KMS-11 (cell line): Measurements from ENCODE around the gene SYNGR3.

Experiments
- H2AFZ ChIP-seq: fragments of 200-600 bp; sonication (generic); 2 replicates; pipeline ENCODE4 v1.6.1; 2016; ENCODE audit warnings: antibody characterized with exemption, mixed run types, low read depth
- H3K27ac ChIP-seq: fragments of 200-600 bp; sonication (generic); 2 replicates; pipeline ENCODE4 v1.6.1; 2016; ENCODE audit warnings: mild to moderate bottlenecking, mixed run types
- H3K27me3 ChIP-seq: fragments of 200-600 bp; sonication (generic); 2 replicates; pipeline ENCODE4 v1.6.1; 2017; ENCODE audit warnings: mild to moderate bottlenecking, low read depth, mixed run types, moderate library complexity; ENCODE audit not compliant: insufficient read depth
- H3K36me3 ChIP-seq: fragments of 200-600 bp; sonication (generic); 2 replicates; pipeline ENCODE4 v1.6.1; 2017; ENCODE audit warnings: mild to moderate bottlenecking, mixed run types; ENCODE audit not compliant: insufficient read depth
- H3K4me1 ChIP-seq: fragments of 200-600 bp; sonication (generic); 2 replicates; pipeline ENCODE4 v1.6.1; 2016; ENCODE audit warnings: mild to moderate bottlenecking, low read depth, mixed run types; ENCODE audit not compliant: poor library complexity, severe bottlenecking
- H3K4me2 ChIP-seq: fragments of 200-600 bp; sonication (generic); 2 replicates; pipeline ENCODE4 v1.7.0; 2016; ENCODE audit warnings: mild to moderate bottlenecking, mixed run types
- H3K4me3 ChIP-seq: fragments of 200-600 bp; sonication (generic); IDR thresholded peaks from 2 replicates; pipeline ENCODE4 v1.6.1; 2017; ENCODE audit warnings: low read depth, low read length, mixed read lengths; ENCODE audit not compliant: insufficient read depth
- H3K79me2 ChIP-seq: fragments of 200-600 bp; sonication (generic); 2 replicates; pipeline ENCODE4 v1.6.1; 2016; ENCODE audit warnings: low read depth, mixed run types; ENCODE audit not compliant: insufficient read depth
- H3K9ac ChIP-seq: fragments of 200-600 bp; sonication (generic); 2 replicates; pipeline ENCODE4 v1.6.1; 2016; ENCODE audit warnings: mild to moderate bottlenecking, mixed run types
- H4K20me1 ChIP-seq: fragments of 200-600 bp; sonication (generic); 2 replicates; pipeline ENCODE4 v1.6.1; 2016; ENCODE audit warnings: mild to moderate bottlenecking, mixed run types; ENCODE audit not compliant: insufficient read depth
- CTCF ChIP-seq: fragments of 200-600 bp; sonication (generic); conservative IDR thresholded peaks from 2 replicates; pipeline ENCODE4 v1.6.1; 2017; ENCODE audit warnings: low read depth, mild to moderate bottlenecking, antibody characterized with exemption, low read length, moderate library complexity, mixed read lengths

Gene SYNGR3

GRCh38 chr16:2036200-2036966 lies 46.6 kb downstream of the SYNGR3 start:
- Histone ChIP-seq H2AFZ (no peak overlapping the region), H3K27ac (no peak overlapping the region), H3K79me2 (no peaks in the 10 kb centered on the region), H3K36me3 (no peaks in the 10 kb centered on the region), H3K9ac (no peak overlapping the region), H3K4me2 (no peak overlapping the region), H3K27me3 (no peaks in the 10 kb centered on the region), H3K4me3 (no peak overlapping the region), H4K20me1 (no peaks in the 10 kb centered on the region), H3K4me1 (peaks cover 14% of the 10 kb centered on the region)
- TF ChIP-seq CTCF: no peak

- no peak overlapping the region for H3K9ac ChIP-seq
- no peak overlapping the region for H2AFZ ChIP-seq
- no peak overlapping the region for H3K27ac ChIP-seq
- H3K27me3 ChIP-seq: no peaks in the 10 kb centered on the region
- H3K4me3 ChIP-seq: no peak overlapping the region
- no peak for TF ChIP-seq CTCF
- H3K4me1 ChIP-seq: peaks cover 7% of the 10 kb centered on the region
- no peaks in the 10 kb centered on the region for H4K20me1 ChIP-seq
- H3K79me2 ChIP-seq: no peaks in the 10 kb centered on the region
- H3K4me2 ChIP-seq: no peak overlapping the region
- H3K36me3 ChIP-seq: no peaks in the 10 kb centered on the region
Measured at GRCh38 chr16:2037115-2037514, 47.3 kb downstream of the SYNGR3 start.

GRCh38 chr16:2037647-2038381 lies 48.0 kb downstream of the SYNGR3 start:
- no peaks in the 10 kb centered on the region for H3K36me3 ChIP-seq
- H3K79me2 ChIP-seq: no peaks in the 10 kb centered on the region
- H2AFZ ChIP-seq: no peak overlapping the region
- peaks cover under 1% of the 10 kb centered on the region for H3K4me1 ChIP-seq
- no peaks in the 10 kb centered on the region for H3K27me3 ChIP-seq
- no peaks in the 10 kb centered on the region for H4K20me1 ChIP-seq
- no peak overlapping the region for H3K27ac ChIP-seq
- H3K4me2 ChIP-seq: no peak overlapping the region
- H3K9ac ChIP-seq: no peak overlapping the region
- no peak for TF ChIP-seq CTCF
- H3K4me3 ChIP-seq: no peak overlapping the region

GRCh38 chr16:2038382-2039231 lies 48.8 kb downstream of the SYNGR3 start:
- no peak overlapping the region for H3K27ac ChIP-seq
- no peak overlapping the region for H3K4me2 ChIP-seq
- H2AFZ ChIP-seq: no peak overlapping the region
- no peak overlapping the region for H3K4me3 ChIP-seq
- peaks cover 7% of the 10 kb centered on the region for H3K4me1 ChIP-seq
- H3K36me3 ChIP-seq: no peaks in the 10 kb centered on the region
- no peak for TF ChIP-seq CTCF
- H3K79me2 ChIP-seq: no peaks in the 10 kb centered on the region
- H3K9ac ChIP-seq: no peak overlapping the region
- no peaks in the 10 kb centered on the region for H3K27me3 ChIP-seq
- H4K20me1 ChIP-seq: no peaks in the 10 kb centered on the region
